SU-DHL-6 (cell line): ENCODE measurements around the gene ANO6.

Experiments
- H2AFZ ChIP-seq: fragments of 200-600 bp; sonication (generic); 2 replicates; pipeline ENCODE4 v1.6.1; 2014; ENCODE audit warnings: low read depth, mild to moderate bottlenecking, moderate library complexity, mixed read lengths, antibody characterized with exemption, low read length; ENCODE audit not compliant: severe bottlenecking
- H3F3A ChIP-seq: fragments of 200-600 bp; shearing (Covaris generic); 2 replicates; pipeline ENCODE4 v1.6.0; 2016; ENCODE audit warnings: antibody characterized with exemption, mild to moderate bottlenecking; ENCODE audit not compliant: insufficient read depth
- H3K27ac ChIP-seq: fragments of 200-600 bp; sonication (generic); 2 replicates; pipeline ENCODE4 v1.5.1; 2016; ENCODE audit warnings: low read depth, mild to moderate bottlenecking, low read length, moderate library complexity, mixed read lengths
- H3K27me3 ChIP-seq: fragments of 200-600 bp; sonication (generic), shearing (Covaris generic); 2 replicates; pipeline ENCODE4 v1.6.0; 2014; ENCODE audit warnings: mild to moderate bottlenecking, low read length
- H3K36me3 ChIP-seq: fragments of 200-600 bp; sonication (generic); 2 replicates; pipeline ENCODE4 v1.6.1; 2014; ENCODE audit warnings: mild to moderate bottlenecking, low read length, mixed read lengths
- H3K4me2 ChIP-seq: fragments of 300-600, 200-600 bp; shearing (Covaris generic), sonication (generic); 2 replicates; pipeline ENCODE4 v1.6.0; 2014; ENCODE audit warnings: low read length, low read depth, mild to moderate bottlenecking; ENCODE audit not compliant: poor library complexity, severe bottlenecking
- H3K4me3 ChIP-seq: fragments of 200-600 bp; sonication (generic); 2 replicates; pipeline ENCODE4 v1.5.1; 2014; ENCODE audit warnings: antibody characterized with exemption, low read length, mild to moderate bottlenecking, mixed read lengths; ENCODE audit not compliant: insufficient read depth, poor library complexity, severe bottlenecking
- H3K79me2 ChIP-seq: fragments of 200-600 bp; sonication (generic); 2 replicates; pipeline ENCODE4 v1.6.1; 2014; ENCODE audit warnings: mild to moderate bottlenecking, low read length, moderate library complexity; ENCODE audit not compliant: insufficient read depth
- H3K9ac ChIP-seq: fragments of 200-600 bp; sonication (generic); 2 replicates; pipeline ENCODE4 v1.7.0; 2014; ENCODE audit warnings: mild to moderate bottlenecking, low read length
- H3K9me2 ChIP-seq: fragments of 200-600 bp; sonication (generic); replicated peaks from 2 replicates; pipeline ENCODE4 v1.6.1; 2014; ENCODE audit warnings: low read length; ENCODE audit not compliant: insufficient read depth
- H3K9me3 ChIP-seq: fragments of 200-600 bp; sonication (generic); 2 replicates; pipeline ENCODE4 v1.6.1; 2014; ENCODE audit warnings: low read length, mixed read lengths; ENCODE audit not compliant: insufficient read depth
- H4K20me1 ChIP-seq: fragments of 200-600 bp; sonication (generic); 2 replicates; pipeline ENCODE4 v1.6.1; 2014; ENCODE audit warnings: low read depth, mild to moderate bottlenecking, antibody characterized with exemption, low read length, moderate library complexity, mixed read lengths
- EZH2phosphoT487 ChIP-seq: fragments of 200-600 bp; sonication (generic), shearing (Covaris generic); conservative IDR thresholded peaks from 2 replicates; pipeline ENCODE4 v1.6.1; 2018; ENCODE audit warnings: mild to moderate bottlenecking, antibody characterized with exemption, low read length, moderate library complexity, mixed read lengths
- TF ChIP-seq, protein P1 (sequence below): fragments of 200-600 bp; sonication (generic); IDR thresholded peaks from one replicate; pipeline ENCODE4 v1.5.1; 2017; ENCODE audit warnings: antibody characterized with exemption, mild to moderate bottlenecking, low read length, moderate library complexity; ENCODE audit not compliant: insufficient read depth, poor library complexity, severe bottlenecking

Gene ANO6

DNA sequence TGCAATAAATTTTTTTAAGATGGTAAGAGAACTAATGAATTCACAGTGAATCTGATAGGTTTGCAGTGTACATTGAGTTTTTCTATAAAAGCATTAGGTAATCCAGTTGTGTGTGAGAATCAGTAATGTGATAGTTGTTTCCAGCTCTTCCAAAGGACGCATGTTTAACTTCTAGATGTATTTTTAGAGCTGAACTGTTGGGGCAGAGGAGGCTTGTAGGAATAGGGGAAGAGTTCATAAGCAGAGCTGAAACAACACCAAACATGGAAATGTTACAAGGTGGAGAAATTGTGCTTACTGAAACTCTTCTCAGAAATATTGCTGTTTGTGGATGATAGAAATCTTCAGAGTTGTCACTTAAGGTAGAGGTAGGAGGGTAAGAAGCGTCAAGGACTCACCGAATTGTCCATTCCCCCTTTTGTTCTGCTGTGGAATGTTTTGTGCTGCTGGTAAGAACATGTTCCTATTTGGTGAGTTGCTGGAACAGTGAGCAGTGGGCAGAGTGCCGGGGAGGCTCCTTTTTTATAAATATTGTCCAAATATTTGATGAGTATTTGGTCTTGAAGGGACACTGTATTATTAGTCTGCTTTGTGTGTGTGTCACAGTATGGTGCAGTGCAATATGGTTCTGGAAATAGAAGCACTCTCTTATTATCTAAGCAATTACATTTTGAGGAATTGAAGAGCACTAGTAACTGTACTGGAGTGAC lies 76.7 kb downstream of the ANO6 start:
- Histone ChIP-seq H3K27me3 (no peaks in the 10 kb centered on the region), H3K9me3 (no peaks in the 10 kb centered on the region), H3K79me2 (no peaks in the 10 kb centered on the region), H3K4me2 (no peak overlapping the region), H2AFZ (no peak overlapping the region), H3F3A (no peaks in the 10 kb centered on the region), H4K20me1 (no peaks in the 10 kb centered on the region), H3K9me2 (no peaks in the 10 kb centered on the region), H3K27ac (no peak overlapping the region), H3K4me3 (no peak overlapping the region), H3K36me3 (no peaks in the 10 kb centered on the region), H3K9ac (no peak overlapping the region)
- no peak for TF ChIP-seq EZH2phosphoT487
- TF ChIP-seq, protein P1, sequence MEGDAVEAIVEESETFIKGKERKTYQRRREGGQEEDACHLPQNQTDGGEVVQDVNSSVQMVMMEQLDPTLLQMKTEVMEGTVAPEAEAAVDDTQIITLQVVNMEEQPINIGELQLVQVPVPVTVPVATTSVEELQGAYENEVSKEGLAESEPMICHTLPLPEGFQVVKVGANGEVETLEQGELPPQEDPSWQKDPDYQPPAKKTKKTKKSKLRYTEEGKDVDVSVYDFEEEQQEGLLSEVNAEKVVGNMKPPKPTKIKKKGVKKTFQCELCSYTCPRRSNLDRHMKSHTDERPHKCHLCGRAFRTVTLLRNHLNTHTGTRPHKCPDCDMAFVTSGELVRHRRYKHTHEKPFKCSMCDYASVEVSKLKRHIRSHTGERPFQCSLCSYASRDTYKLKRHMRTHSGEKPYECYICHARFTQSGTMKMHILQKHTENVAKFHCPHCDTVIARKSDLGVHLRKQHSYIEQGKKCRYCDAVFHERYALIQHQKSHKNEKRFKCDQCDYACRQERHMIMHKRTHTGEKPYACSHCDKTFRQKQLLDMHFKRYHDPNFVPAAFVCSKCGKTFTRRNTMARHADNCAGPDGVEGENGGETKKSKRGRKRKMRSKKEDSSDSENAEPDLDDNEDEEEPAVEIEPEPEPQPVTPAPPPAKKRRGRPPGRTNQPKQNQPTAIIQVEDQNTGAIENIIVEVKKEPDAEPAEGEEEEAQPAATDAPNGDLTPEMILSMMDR, result no peak

DNA sequence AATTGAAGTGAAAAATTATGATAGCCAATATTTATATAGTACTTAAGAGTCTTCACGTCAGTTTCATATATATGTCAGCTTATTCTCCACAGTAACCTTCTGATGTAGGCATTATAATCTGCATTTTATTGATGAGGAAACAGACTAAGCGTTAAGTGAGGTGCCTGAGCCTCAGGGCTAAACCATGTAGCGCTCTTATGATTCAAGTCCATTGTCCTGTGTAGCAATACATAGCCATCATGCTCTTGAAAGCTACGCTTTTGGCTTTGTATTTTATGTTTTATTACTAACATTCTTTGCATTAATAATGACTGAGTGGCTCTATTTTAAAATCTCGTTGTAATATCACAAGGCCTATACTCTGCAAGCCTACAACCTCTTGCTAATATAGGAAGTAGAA lies 79.0 kb downstream of the ANO6 start:
- Histone ChIP-seq H3K36me3 (no peaks in the 10 kb centered on the region), H3K9me3 (no peaks in the 10 kb centered on the region), H3K27ac (no peak overlapping the region), H3K27me3 (no peaks in the 10 kb centered on the region), H2AFZ (no peak overlapping the region), H3K4me2 (no peak overlapping the region), H3K9me2 (no peaks in the 10 kb centered on the region), H3F3A (no peaks in the 10 kb centered on the region), H4K20me1 (no peaks in the 10 kb centered on the region), H3K79me2 (no peaks in the 10 kb centered on the region), H3K9ac (no peak overlapping the region), H3K4me3 (no peak overlapping the region)
- TF ChIP-seq, protein P1, result no peak
- TF ChIP-seq EZH2phosphoT487, result no peak

DNA sequence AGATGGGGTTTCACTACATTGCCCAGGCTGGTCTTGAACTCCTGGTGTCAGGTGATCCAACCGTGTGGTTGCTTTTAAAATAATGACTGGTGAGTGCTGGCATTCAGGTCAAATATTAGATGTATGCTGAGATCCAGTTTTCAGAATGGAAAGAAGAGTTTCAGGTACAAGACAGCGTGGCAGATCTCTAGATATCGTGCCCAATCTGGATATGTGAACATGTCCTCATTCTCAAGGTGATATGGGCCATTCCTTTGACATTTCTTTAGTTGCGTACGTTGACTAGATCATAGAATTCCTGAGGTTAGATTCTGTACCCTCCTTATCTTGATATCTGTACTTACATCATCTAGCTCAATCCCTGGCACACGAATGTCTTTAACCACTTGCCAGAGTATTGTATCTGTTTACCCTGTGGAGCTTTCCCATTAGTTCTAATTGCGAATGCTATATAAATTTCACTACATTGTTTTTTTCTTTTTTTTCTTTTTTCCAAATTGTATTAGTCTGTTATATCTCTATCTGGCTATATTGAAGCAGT lies 80.2 kb downstream of the ANO6 start:
- H3F3A ChIP-seq, result no peaks in the 10 kb centered on the region
- no peaks in the 10 kb centered on the region for H3K79me2 ChIP-seq
- no peak overlapping the region for H3K4me2 ChIP-seq
- no peaks in the 10 kb centered on the region for H4K20me1 ChIP-seq
- H2AFZ ChIP-seq, result no peak overlapping the region
- no peaks in the 10 kb centered on the region for H3K9me3 ChIP-seq
- no peak overlapping the region for H3K9ac ChIP-seq
- H3K27me3 ChIP-seq, result no peaks in the 10 kb centered on the region
- TF ChIP-seq, protein P1, result no peak
- no peaks in the 10 kb centered on the region for H3K9me2 ChIP-seq
- H3K4me3 ChIP-seq, result no peak overlapping the region
- H3K27ac ChIP-seq, result no peak overlapping the region
- no peaks in the 10 kb centered on the region for H3K36me3 ChIP-seq
